HG03139 (cell line): Measurements from ENCODE around the gene PTPN5.

Source experiments
- ATAC-seq: cut with Tn5 transposase; IDR thresholded peaks from one replicate; pipeline ENCODE4 v1.9.1; 2021; ENCODE audit not compliant: unreplicated experiment

The PTPN5 gene

DNA sequence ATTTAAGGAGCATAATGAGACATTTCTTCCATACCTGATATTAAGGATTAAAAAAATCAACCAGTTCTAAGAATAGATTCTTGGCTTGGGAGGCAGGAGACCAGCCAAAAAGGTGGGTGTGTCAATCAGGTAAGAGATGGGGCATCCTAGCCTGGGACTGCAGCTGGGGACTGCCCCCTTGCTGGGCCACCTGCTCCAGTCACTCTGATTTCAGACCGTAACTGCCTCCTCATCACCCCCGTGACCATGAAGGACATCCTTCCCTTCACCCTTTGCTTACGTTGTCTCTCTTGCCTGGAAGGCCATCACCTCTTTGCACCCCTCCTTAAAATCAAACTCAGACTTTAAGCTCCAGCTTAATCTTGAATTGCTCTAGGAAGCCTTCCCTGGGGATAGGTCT is 17.9 kb downstream of the PTPN5 start:
- no peak for ATAC-seq

DNA sequence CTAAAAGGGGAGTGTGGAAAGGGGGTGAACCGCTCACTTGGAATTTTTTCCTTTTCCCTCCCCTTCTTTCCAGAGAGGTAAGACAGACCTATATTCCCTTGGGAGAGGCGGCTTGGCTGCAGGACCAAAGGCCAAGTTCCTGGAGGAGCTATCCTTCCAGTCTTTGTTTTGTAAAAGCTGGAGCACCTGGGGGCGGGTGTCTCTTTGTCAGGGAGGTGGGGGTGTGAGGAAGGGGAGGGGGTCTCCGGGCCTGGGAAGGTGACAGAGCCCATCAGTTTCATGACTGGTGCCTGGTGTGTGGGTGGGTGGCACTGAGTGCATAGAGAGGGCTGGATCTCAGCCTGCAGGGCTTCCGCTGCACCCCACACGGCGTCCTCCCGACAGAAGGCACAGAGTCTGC is 18.5 kb downstream of the PTPN5 start:
- no peak for ATAC-seq

DNA sequence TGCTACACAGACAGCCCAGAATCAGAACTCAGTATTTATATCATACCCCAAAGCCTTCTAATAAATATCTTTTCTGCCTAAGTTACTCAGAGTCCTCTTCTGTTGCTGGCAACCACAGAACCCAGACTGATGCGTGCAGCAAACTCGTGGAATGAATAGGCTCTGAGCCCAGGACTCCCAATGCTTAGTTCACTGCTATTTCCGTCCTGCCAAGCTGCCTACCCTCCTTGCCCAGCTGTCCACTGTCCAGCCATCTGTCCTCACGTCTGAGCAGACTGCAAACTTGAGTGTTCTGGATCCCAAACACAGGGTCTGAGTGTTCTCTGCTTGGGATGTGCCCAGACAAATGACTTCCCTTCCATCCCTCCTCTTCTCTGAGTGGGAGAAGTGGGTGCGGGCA is 19.4 kb downstream of the PTPN5 start:
- ATAC-seq, result no peak

DNA sequence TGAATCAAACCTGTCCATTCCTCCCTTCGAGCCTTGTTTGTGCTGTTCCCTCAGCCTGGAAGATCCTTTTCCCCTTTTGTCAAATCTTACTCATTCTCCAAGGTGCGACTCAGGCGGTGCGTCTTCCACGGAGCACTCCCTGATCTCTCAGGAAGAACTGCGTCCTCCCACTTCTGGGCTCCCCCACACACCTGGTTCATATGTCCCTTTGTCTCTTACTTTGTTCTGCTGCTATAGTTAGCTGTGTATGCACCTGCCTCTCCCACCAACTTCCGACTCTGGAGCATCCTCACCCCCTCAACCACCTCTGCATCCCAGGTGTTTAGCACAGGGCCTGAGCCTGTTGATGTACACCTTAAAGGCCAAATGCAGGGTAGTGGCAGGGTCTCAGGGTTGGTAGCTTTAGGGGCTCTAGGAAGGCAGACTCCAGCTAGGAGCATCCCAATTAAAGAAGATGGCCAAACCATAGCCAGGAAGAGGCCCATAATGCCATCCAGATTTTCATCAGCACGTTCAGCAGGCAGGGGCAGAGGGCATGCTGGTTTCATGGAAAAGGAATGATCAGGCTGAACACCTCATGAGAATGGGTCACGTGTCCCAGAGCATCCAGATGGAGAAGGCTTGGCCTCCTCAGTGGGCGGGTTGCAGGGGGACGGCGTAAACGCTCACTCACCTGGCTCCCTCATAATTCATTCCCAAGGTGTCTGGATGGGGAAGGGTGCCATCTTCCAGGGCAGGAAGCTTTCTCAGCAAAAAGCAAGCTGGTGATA is 20.1 kb downstream of the PTPN5 start:
- no peak for ATAC-seq

DNA sequence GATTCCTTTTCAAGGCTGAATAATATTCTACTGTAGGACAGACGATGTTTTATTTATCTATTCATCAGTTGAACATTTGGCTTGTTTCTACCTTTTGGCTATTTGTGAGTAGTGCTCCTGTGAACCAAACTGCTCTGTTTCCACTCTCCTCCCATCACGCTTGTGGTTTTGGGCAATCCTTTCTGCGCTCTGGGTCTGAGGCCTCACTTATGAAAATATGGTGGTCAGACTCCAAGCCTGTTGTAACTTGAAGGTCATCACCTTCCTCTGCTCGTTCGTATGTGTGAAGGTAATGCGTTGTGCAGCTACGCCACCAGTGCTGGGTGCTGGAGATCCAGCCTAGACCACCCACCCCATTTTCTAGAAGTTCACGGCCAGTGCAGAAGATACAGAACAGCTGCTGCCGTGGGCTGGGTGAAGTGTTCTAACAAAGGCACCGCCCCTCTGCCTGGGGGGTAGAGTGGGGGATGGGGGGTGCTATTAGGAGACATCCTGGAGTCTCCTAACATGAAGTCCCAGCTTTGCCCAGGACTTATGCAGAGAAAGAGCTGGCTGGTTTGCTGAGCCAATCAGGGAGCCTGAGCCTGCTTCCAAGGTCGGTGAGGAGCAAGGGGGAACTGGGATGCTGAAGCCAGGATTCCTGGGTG is 21.0 kb downstream of the PTPN5 start:
- no peak for ATAC-seq

- ATAC-seq, result peak; percentile 48
Observed at GRCh38 chr11:18769802-18770456, 21.7 kb downstream of the PTPN5 start.

- ATAC-seq, result no peak
Observed at GRCh38 chr11:18768978-18769377, 22.6 kb downstream of the PTPN5 start.

- ATAC-seq, result peak; percentile 80
Observed at GRCh38 chr11:18768472-18768901, 23.1 kb downstream of the PTPN5 start.

GRCh38 chr11:18766015-18766414 is 25.6 kb downstream of the PTPN5 start:
- ATAC-seq, result no peak

- ATAC-seq, result no peak
Observed at GRCh38 chr11:18765554-18765953, 26.0 kb downstream of the PTPN5 start.

- ATAC-seq, result no peak
Observed at GRCh38 chr11:18761741-18762140, 29.9 kb downstream of the PTPN5 start.

GRCh38 chr11:18761144-18761543 is 30.5 kb downstream of the PTPN5 start:
- no peak for ATAC-seq

DNA sequence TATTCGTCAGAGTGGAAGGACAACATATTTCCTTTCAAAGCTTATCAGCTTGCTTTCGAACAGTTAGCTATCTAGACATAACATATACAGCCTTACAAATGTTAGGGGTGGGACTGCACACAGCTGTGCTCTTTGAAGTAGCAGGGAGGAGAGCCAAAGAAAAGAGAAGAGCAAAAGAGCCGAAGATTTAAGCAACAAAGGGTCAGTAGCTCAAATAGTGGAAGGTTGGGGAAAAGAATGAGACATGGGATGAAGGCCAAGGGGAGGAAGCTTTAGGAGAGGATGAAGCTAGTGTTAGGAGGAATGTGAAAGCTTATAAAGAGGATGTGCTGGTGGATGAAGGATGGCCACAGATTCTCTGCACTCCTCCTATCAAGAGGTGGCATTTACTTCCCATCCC is 33.8 kb downstream of the PTPN5 start:
- ATAC-seq, result no peak

GRCh38 chr11:18756889-18757288 is 34.7 kb downstream of the PTPN5 start:
- ATAC-seq, result no peak

DNA sequence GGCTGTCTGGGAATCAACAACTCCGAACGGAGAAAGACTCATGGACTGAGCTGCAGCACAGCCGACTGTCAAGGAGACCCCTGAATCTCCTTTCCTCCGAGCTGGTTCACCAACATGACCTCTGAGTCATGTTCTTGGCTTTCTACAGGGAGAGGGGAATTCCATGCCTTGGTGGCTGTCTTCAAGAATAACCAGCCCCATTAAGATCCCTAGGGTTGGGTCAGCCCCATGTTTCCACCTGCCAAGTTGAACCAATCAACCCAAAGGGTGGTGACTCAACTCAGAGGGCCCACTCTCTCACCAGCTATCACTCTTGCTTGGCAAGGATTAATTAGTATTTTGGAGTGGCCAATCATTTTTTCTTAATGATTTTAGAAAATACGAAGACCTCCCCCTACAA is 37.3 kb downstream of the PTPN5 start:
- no peak for ATAC-seq

- no peak for ATAC-seq
Observed at GRCh38 chr11:18752502-18752901, 39.1 kb downstream of the PTPN5 start.

DNA sequence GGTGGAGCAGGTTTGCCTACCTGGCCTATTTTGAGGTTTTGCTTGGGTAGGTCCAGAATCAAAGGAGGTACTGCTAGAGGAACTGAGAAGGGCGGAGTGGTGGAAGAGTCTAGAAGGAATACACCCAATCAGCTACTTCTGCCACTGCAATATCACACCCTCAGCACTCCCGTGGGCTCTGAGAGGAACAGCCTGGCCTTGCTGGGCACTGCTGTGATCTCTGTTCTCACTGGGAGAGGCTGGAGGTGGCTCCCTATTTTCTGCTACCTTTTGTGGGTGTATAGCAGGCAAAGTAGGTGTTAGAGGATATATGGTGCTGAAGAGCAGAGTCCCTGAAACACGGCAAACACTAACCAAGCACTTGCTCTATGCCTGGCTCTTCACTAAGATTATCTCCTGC is 40.7 kb downstream of the PTPN5 start:
- no peak for ATAC-seq

GRCh38 chr11:18749681-18750319 is 41.8 kb downstream of the PTPN5 start:
- no peak for ATAC-seq

DNA sequence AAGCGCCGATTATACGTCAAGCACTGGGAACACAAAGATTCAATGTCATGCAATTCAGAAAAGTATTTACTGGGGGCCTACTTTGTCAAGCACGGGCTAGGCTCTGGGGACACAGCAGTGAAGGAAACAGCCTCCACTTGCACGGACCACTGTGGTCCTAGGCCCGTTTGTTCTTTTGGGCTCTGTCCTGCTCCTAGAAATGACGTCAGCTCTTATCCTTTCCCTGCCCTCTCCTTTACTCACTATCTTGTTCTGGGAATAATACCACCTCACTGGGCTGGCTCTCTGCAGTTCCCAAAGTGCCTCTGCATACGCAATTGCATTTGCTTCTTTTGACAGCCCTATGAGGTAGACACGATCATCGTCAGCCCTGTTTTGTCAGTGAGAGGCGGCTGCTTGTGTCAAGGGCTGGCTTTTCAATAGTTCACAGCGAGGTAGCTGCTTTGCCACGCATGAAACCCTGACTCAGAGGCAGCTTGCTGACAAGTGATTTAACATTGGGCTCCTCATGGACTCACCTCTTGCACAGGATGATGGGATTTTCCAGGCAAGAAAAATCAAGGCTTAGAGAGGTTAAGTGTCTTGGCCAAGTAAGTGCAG is 42.7 kb downstream of the PTPN5 start:
- no peak for ATAC-seq

- ATAC-seq, result no peak
Observed at GRCh38 chr11:18745251-18745650, 46.3 kb downstream of the PTPN5 start.

GRCh38 chr11:18743900-18744514 is 47.6 kb downstream of the PTPN5 start:
- ATAC-seq, result no peak
